Fibroblast of mammary gland (primary cell): ENCODE results near the gene KDM7A.
A peak's percentile ranks its signal among the peaks of the same experiment; 100 is the strongest.

Source experiments
- DNase-seq: peaks from one replicate; pipeline ENCODE4 v3.0.0-alpha.2; 2010; ENCODE audit warnings: low read depth
- H3K4me3 ChIP-seq: 2 replicates; pipeline ENCODE4 v1.5.1; 2011; ENCODE audit warnings: low read depth, mild to moderate bottlenecking, low read length, moderate library complexity; ENCODE audit not compliant: control insufficient read depth
- TF ChIP-seq, protein P1 (sequence below): conservative IDR thresholded peaks from 2 replicates; pipeline ENCODE4 v1.5.1; 2011; ENCODE audit warnings: low read depth, low read length, inconsistent platforms; ENCODE audit not compliant: control insufficient read depth, insufficient read depth

The KDM7A gene

DNA sequence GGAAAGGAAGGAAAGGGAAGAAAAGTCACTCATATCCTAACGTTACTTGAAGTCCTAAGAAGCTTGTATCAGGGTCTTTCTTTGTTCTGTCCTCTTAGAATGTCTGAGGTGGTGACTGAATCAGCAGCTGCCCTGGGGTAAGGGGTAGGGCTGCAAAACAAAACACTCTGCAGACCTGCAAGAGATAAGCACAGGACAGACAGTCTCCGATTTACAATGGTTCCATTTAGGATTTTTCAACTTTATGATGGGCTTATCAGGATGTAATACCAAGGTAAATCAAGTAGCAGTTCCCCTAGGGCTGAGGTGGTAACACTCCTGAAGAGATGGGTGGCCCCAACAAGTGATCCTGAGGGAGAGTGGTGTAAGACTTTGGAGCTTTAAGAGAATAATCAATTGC lies 16.5 kb downstream of the KDM7A start:
- TF ChIP-seq, protein P1, sequence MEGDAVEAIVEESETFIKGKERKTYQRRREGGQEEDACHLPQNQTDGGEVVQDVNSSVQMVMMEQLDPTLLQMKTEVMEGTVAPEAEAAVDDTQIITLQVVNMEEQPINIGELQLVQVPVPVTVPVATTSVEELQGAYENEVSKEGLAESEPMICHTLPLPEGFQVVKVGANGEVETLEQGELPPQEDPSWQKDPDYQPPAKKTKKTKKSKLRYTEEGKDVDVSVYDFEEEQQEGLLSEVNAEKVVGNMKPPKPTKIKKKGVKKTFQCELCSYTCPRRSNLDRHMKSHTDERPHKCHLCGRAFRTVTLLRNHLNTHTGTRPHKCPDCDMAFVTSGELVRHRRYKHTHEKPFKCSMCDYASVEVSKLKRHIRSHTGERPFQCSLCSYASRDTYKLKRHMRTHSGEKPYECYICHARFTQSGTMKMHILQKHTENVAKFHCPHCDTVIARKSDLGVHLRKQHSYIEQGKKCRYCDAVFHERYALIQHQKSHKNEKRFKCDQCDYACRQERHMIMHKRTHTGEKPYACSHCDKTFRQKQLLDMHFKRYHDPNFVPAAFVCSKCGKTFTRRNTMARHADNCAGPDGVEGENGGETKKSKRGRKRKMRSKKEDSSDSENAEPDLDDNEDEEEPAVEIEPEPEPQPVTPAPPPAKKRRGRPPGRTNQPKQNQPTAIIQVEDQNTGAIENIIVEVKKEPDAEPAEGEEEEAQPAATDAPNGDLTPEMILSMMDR: no peak
- no peak for DNase-seq
- no peak overlapping the region for H3K4me3 ChIP-seq

DNA sequence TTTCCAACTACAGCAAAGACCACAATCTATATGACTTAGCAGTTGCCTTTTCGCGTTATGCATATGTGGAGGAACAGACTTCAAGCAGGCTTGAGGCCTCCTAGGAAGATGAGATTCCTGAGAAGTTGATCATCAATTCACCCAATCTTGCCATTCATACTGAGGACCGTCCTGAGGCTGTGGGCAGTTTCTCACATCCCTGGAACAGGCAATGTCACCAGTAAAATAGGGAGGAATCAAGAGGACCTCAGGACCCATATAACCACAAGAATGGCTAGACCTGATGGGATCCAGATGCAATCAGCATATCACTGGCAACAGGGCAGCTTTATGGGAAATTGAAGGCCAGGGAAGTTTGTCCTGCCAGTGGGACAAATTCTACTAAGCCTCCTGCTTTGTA lies 17.3 kb downstream of the KDM7A start:
- DNase-seq: peak; percentile 21
- TF ChIP-seq, protein P1: no peak
- no peak overlapping the region for H3K4me3 ChIP-seq

DNA sequence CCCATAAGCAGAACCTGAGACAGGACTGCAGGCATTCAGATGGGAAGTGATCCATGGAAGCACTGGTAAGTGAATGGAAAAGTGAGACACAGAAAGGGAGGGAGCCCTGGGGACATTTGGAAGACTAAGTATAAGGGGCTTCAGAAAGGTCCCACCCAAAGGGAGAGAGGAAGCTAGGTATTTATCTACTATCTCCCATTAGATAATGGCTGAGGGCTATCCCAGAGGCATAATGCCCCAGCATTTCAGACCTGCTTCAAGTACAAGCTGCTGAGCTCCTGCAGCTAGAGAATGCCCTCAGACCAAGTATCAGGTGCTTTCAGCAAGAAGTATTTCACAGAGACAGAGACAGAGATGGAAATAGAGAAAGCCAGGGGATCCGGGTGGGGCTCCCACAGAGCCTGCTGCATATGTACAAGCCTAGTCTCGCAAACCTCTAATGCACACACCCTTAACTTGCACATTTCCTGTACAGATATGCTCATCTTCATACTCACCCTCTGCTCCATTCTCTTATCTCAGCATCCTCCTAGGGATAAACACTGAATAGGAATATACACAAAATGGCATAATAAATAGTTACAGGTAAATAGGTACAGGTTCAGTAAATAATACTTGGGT lies 20.2 kb downstream of the KDM7A start:
- no peak for DNase-seq
- TF ChIP-seq, protein P1: no peak
- H3K4me3 ChIP-seq: no peak overlapping the region

DNA sequence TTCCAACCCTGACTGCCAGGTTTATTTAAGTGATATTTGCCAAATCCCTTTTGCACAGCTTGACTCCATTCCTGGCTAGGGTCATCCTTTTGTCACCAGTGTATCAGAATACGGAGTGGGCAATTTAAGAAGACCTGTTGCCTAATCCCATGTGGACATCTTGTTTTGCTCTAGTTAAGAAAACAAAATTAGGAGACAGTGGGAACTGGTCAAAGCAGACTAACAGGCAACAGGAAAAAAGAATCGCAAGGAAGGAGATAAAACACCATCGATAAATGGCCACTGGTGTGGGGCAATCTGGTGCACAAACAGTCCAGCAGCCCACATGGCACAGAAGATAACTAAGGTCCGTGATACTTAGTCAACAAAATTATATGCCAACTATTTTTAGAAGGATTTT lies 21.4 kb downstream of the KDM7A start:
- TF ChIP-seq, protein P1: no peak
- DNase-seq: no peak
- no peak overlapping the region for H3K4me3 ChIP-seq

DNA sequence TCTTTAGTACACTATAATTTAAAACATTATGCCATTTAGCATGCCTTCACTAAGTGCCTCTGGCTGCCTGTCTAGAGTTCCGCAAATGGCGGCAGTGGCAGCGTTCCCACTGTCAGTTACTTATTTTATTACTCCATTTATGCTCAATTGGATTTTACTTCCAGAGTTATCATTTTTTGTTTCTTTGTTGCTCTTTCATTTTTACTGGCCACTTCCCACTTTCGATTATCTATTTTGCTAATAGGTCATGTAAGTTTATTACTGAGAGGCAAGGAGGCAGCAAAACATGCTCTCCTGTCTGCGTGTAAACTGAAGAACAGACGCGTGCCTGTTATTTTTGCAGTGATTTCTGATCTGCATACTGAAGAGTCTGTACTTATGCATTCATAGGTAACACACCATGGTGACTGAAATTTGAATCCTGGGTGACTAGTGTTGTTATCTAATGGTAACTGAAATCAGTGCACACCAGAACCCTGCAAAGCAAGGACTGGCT lies 23.1 kb downstream of the KDM7A start:
- no peak overlapping the region for H3K4me3 ChIP-seq
- TF ChIP-seq, protein P1: no peak
- DNase-seq: no peak

DNA sequence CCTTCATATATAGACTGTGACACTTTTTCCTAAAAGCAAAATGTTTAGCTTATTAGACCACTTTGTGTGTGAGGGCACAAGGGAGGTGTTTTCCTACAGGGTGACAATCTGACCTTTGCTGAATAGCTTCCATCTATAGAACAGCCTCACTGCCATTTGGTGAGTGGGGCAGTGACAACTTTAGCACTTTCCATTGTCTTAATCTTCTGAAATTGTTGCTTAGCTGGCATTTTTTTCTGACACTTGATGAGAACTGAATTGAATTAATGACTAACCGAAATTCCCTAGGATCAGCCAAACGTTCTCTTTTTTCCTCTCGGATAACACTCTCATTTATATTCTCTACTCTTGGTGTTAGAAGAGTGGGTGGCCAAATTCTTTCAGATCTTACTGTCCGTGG lies 30.2 kb downstream of the KDM7A start:
- TF ChIP-seq, protein P1: no peak
- H3K4me3 ChIP-seq: no peak overlapping the region

DNA sequence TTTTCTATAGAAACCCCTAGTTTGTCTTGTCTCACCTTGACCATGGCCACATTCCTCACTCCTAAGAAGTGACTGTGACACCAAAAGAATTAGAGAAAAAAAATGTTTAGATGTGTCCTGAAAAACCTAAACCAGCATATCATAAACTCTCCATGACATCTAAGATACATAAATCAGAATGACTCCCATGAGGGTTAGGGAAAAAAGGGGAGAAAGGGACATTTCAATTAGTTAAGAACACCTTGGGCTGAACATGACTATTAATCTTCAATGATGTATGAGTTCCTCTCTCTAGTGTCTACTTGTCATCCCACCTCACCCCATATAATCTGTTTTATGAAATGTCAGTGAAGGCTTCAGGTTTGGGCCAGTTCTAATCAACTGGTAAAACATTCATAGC lies 31.1 kb downstream of the KDM7A start:
- TF ChIP-seq, protein P1: no peak
- no peak for DNase-seq
- no peak overlapping the region for H3K4me3 ChIP-seq

More for the DNA sequence above, 30.2 kb downstream of the KDM7A start:
- DNase-seq: no peak
